Activated CD4-positive, alpha-beta T cell treated with anti-CD3 and anti-CD28 coated beads, Interleukin-2, Interleukin-6, amounts not matched to agents 100 ng/mL and 50 ng/mL, durations not matched to agents 16 hours and 8 hours (primary cell): ENCODE measurements around the gene FAM149B1.

ENCODE experiments used
- DNase-seq: peaks from one replicate; pipeline ENCODE4 v3.0.0-alpha.2; 2020

FAM149B1 gene

GRCh38 chr10:73293461-73293860 lies 125.5 kb downstream of the FAM149B1 start:
- DNase-seq: no peak
